Measurements from ENCODE around the gene OR7G2.

Gene OR7G2

GRCh38 chr19:9107375-9107774, at the start of gene OR7G2:
TSS of gene OR7G2 (minus strand) at chr19:9107475. CDS start at chr19:9103243, 4,232 bp downstream.
- no peak for DNase-seq (ENCODE audit: low read depth)

- DNase-seq (ENCODE audit: low read depth): no peak
These were observed 49.0 kb upstream of the OR7G2 start for GRCh38 chr19:9156304-9156703.

GRCh38 chr19:9155591-9155990, 48.3 kb upstream of the OR7G2 start:
- DNase-seq (ENCODE audit: low read depth): no peak

- DNase-seq (ENCODE audit: low read depth): peak; percentile 8
These were observed 44.1 kb upstream of the OR7G2 start for GRCh38 chr19:9151367-9151766.

GRCh38 chr19:9150650-9151049, 43.4 kb upstream of the OR7G2 start:
- no peak for DNase-seq (ENCODE audit: low read depth)

GRCh38 chr19:9149997-9150396, 42.7 kb upstream of the OR7G2 start:
- DNase-seq (ENCODE audit: low read depth): no peak

GRCh38 chr19:9148697-9149096, 41.4 kb upstream of the OR7G2 start:
- no peak for DNase-seq (ENCODE audit: low read depth)

- no peak for DNase-seq (ENCODE audit: low read depth)
These were observed 39.6 kb upstream of the OR7G2 start for GRCh38 chr19:9146882-9147281.

- no peak for DNase-seq (ENCODE audit: low read depth)
These were observed 37.6 kb upstream of the OR7G2 start for GRCh38 chr19:9144920-9145319.

- peak; percentile 82 for DNase-seq (ENCODE audit: low read depth)
These were observed 33.0 kb upstream of the OR7G2 start, which contains the start of gene ZNF317 for GRCh38 chr19:9140159-9140874. TSS of gene ZNF317 (plus strand) at chr19:9140397. CDS start at chr19:9156017, 15,620 bp downstream.

- no peak for DNase-seq (ENCODE audit: low read depth)
These were observed 32.4 kb upstream of the OR7G2 start for GRCh38 chr19:9139609-9140158.

GRCh38 chr19:9132422-9132821, 25.1 kb upstream of the OR7G2 start:
- no peak for DNase-seq (ENCODE audit: low read depth)

- no peak for DNase-seq (ENCODE audit: low read depth)
These were observed 23.7 kb upstream of the OR7G2 start for GRCh38 chr19:9130965-9131364.

GRCh38 chr19:9128171-9128570, 20.9 kb upstream of the OR7G2 start:
- DNase-seq (ENCODE audit: low read depth): no peak

GRCh38 chr19:9126900-9127405, 19.7 kb upstream of the OR7G2 start, which contains the start of gene OR7G3:
TSS of gene OR7G3 (minus strand) at chr19:9126950. CDS start at chr19:9126950, 0 bp downstream.
- no peak for DNase-seq (ENCODE audit: low read depth)

- no peak for DNase-seq (ENCODE audit: low read depth)
These were observed 9.3 kb upstream of the OR7G2 start for GRCh38 chr19:9116547-9116946.

- no peak for DNase-seq (ENCODE audit: low read depth)
These were observed 8.1 kb upstream of the OR7G2 start, which contains the start of gene OR7G1 for GRCh38 chr19:9115307-9115813. TSS of gene OR7G1 (minus strand) at chr19:9115763. CDS start at chr19:9115763, 0 bp downstream.

- DNase-seq (ENCODE audit: low read depth): no peak
These were observed 2.7 kb upstream of the OR7G2 start for GRCh38 chr19:9109959-9110358.

- DNase-seq (ENCODE audit: low read depth): no peak
These were observed 20.5 kb downstream of the OR7G2 start, which contains the start of gene OR1M1 for GRCh38 chr19:9086761-9087160. TSS of gene OR1M1 (plus strand) at chr19:9087061. CDS start at chr19:9093245, 6,184 bp downstream.

- DNase-seq (ENCODE audit: low read depth): no peak
These were observed 28.6 kb downstream of the OR7G2 start for GRCh38 chr19:9078651-9079050.

- DNase-seq (ENCODE audit: low read depth): no peak
These were observed 30.4 kb downstream of the OR7G2 start for GRCh38 chr19:9076901-9077300.

GRCh38 chr19:9075064-9075949, 32.0 kb downstream of the OR7G2 start:
- no peak for DNase-seq (ENCODE audit: low read depth)
